ENCODE measurements around the gene MATN1.

DNA sequence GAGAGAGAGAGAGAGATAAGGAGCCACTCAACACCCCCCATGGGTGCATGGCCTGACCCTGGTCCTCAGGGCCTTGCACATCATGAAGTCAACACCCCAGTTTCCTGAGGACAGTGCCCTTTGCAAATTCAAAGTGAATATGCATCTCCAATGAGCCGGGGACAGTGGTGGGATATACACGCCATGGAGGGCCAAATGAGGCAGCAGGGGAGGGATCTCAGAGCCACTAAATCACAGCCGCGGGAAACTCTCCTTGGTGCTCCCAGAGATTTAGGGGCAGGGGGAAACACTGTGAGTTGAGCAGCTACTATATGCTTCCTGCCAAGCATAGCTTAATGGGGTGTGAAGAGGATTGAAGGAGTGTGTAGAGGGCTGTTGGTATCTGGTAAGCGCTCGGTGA is 35.5 kb downstream of the MATN1 start:
- TF ChIP-seq, protein P1, sequence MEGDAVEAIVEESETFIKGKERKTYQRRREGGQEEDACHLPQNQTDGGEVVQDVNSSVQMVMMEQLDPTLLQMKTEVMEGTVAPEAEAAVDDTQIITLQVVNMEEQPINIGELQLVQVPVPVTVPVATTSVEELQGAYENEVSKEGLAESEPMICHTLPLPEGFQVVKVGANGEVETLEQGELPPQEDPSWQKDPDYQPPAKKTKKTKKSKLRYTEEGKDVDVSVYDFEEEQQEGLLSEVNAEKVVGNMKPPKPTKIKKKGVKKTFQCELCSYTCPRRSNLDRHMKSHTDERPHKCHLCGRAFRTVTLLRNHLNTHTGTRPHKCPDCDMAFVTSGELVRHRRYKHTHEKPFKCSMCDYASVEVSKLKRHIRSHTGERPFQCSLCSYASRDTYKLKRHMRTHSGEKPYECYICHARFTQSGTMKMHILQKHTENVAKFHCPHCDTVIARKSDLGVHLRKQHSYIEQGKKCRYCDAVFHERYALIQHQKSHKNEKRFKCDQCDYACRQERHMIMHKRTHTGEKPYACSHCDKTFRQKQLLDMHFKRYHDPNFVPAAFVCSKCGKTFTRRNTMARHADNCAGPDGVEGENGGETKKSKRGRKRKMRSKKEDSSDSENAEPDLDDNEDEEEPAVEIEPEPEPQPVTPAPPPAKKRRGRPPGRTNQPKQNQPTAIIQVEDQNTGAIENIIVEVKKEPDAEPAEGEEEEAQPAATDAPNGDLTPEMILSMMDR (IDR thresholded peaks at IDR 0.05): no peak
- no peak for TF ChIP-seq ZFX (IDR thresholded peaks at IDR 0.05; ENCODE audit: borderline replicate concordance)

All from 22Rv1 (cell line).